Urinary bladder (tissue), 4 donors: ENCODE data around the gene CNR2. TPM values are rescaled to one million over a fixed set of nuclear protein-coding genes. Genes with fewer than 3 reads are reported as not detected.

Experiments
- DNase-seq: peaks from one replicate; pipeline ENCODE4 v3.0.0-alpha.2; 2015; ENCODE audit errors: extremely low spot score
- H3K27ac ChIP-seq: one replicate; pipeline ENCODE4 v1.5.1; 2013; ENCODE audit warnings: low read depth, mild to moderate bottlenecking, moderate library complexity
- H3K36me3 ChIP-seq: one replicate; pipeline ENCODE4 v1.6.1; 2013; ENCODE audit warnings: mild to moderate bottlenecking, moderate library complexity; ENCODE audit not compliant: insufficient read depth
- H3K4me1 ChIP-seq: one replicate; pipeline ENCODE4 v1.6.1; 2013; ENCODE audit warnings: mild to moderate bottlenecking, moderate library complexity; ENCODE audit not compliant: insufficient read depth
- H3K4me3 ChIP-seq: one replicate; pipeline ENCODE4 v1.5.1; 2013; ENCODE audit warnings: low read depth, low read length
- WGBS: extraction: QIAGEN DNeasy Blood & Tissue Kit; methylation state at CpG from one replicate; pipeline ENCODE4 v1.1.7; 2013; 5-methylcytosine and 5-hydroxymethylcytosine counted together
- polyA plus RNA-seq: library from polyadenylated mRNA; stranded (reverse); fragments of 200-250 nt; gene quantifications from one replicate; pipeline ENCODE4 v1.2.3, GENCODE V29; 2013
- total RNA-seq: library from RNA; depleted of rRNA; stranded (reverse); fragments of >200 nt; gene quantifications from one replicate; pipeline ENCODE4 v1.2.3, GENCODE V29; 2014
- donor health status: healthy with polysubstance abuse.
- donor health status: healthy.

CNR2 gene
- total and polyA plus RNA-seq, 2 donors = 0.11 TPM; not detected in 1

GRCh38 chr1:23928789-23929188, 15.6 kb upstream of the CNR2 start:
- H3K4me1 ChIP-seq = no peaks in the 10 kb centered on the region
- H3K27ac ChIP-seq = no peak overlapping the region
- no peak for DNase-seq
- WGBS = 81% methylated on average over 4 of the region's 4 CpGs
- H3K36me3 ChIP-seq = no peaks in the 10 kb centered on the region
- H3K4me3 ChIP-seq = no peak overlapping the region

- no peaks in the 10 kb centered on the region for H3K4me1 ChIP-seq
- H3K4me3 ChIP-seq = no peak overlapping the region
- WGBS = 71% methylated on average over 1 of the region's 1 CpG
- DNase-seq = no peak
- no peaks in the 10 kb centered on the region for H3K36me3 ChIP-seq
- no peak overlapping the region for H3K27ac ChIP-seq
Measured at GRCh38 chr1:23927097-23927496, 13.9 kb upstream of the CNR2 start.

DNA sequence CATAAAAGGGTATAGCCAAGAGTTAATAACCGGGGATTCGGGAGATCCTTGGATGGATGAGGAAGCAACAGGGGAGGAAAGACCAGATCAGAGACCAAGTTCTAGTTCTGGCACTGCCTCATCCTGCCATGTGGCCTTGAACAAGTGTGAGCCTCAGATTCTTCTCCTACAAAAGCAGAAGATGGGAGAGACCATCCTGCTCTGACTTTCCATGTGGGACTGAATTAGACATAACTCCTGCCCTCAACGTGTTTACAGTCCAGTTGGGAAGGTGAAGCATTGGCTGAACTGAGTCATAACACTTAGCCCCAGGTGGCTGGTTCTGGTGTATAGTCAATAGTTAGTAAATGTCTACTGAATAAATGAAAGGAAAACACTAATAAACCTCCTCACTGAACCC, 12.1 kb upstream of the CNR2 start:
- no peak overlapping the region for H3K27ac ChIP-seq
- WGBS = 82% methylated on average over 3 of the region's 3 CpGs
- no peaks in the 10 kb centered on the region for H3K4me1 ChIP-seq
- no peaks in the 10 kb centered on the region for H3K36me3 ChIP-seq
- no peak overlapping the region for H3K4me3 ChIP-seq
- no peak for DNase-seq

- no peak overlapping the region for H3K4me3 ChIP-seq
- DNase-seq = no peak
- no peak overlapping the region for H3K27ac ChIP-seq
- WGBS = 93% methylated on average over 11 of the region's 11 CpGs
- no peaks in the 10 kb centered on the region for H3K4me1 ChIP-seq
- no peaks in the 10 kb centered on the region for H3K36me3 ChIP-seq
Measured at GRCh38 chr1:23924601-23925000, 11.4 kb upstream of the CNR2 start.

GRCh38 chr1:23923592-23924499, 10.7 kb upstream of the CNR2 start:
- H3K27ac ChIP-seq = no peak overlapping the region
- WGBS = 42% methylated on average over 8 of the region's 8 CpGs
- DNase-seq = no peak
- no peaks in the 10 kb centered on the region for H3K36me3 ChIP-seq
- no peak overlapping the region for H3K4me3 ChIP-seq
- no peaks in the 10 kb centered on the region for H3K4me1 ChIP-seq

DNA sequence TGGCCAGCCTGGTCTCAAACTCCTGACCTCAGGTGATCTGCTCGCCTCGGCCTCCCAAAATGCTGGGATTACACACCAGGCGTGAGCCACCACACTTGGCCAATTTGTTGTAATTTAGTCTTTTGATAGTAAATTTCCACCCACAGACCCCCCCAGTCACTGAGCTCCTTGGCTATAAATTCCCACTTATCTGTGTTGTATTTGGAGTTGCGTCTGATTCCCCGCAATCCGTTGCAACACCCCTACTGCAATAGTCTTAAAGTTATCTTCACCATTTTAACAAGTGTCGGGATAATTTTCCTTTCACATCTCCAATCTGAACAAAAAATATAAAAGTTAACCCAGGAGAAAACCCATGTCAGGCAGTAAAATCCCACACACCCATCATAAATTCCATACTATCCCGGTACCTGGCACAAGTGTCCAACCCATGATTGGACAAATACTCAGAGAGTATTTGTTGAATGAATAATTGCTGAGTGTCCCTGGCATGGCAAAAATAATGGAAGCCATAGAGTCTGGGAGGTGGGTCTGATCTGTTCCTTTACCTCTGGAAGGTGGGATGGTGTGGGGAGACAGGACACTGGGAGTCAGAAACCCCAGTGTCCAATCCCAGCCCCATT, 9.3 kb upstream of the CNR2 start:
- WGBS = 72% methylated on average over 8 of the region's 8 CpGs
- Histone ChIP-seq H3K36me3 (no peaks in the 10 kb centered on the region), H3K4me1 (no peaks in the 10 kb centered on the region), H3K27ac (no peak overlapping the region), H3K4me3 (no peak overlapping the region)
- no peak for DNase-seq

DNA sequence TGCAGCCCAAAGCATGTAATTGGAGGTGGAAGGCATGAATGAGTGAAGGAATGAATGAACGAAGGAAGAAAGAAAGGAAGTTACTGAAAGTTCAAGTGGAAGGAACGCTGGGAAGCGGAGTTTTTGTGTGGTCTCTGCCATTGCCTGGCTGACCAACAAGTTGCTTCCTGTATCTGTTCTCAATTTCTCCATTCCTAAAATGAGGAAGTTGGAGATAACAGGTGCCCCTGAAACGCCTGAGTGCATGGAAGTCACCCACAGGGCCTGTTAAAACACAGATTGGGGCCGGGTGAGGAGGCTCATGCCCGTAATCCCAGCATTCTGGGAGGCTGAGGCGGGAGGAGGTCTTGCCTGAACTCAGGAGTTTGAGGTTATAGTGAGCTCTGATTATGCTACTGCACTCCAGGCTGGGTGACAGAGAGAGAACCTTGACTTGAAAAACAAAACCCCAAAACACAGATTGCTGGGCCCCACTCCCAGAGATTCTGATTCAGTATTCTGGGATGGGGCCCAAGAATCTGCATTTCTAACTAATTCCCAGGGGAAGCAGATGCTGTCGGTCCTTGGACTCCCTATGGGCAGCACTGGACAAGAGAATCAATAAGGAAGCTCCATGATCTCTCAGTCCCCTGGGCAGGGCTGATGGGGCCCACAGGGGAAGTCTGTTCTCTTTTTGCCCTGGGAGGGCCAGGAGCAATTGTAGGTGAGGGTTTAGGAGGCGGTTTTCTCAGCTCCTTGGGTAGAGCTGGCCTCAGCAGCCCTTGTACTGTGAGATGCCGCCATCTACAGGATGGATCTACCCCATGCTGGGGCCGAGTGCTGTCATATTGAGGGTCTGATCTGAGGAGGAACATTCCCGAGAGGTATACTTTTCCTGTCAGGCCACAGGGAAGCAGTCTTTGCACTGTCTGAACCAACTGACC, 3.3 kb upstream of the CNR2 start:
- Histone ChIP-seq H3K4me1 (no peaks in the 10 kb centered on the region), H3K27ac (no peak overlapping the region), H3K36me3 (no peaks in the 10 kb centered on the region), H3K4me3 (no peak overlapping the region)
- DNase-seq = peak; percentile 59
- WGBS = 50% methylated on average over 12 of the region's 12 CpGs

- no peak for DNase-seq
- Histone ChIP-seq H3K36me3 (no peaks in the 10 kb centered on the region), H3K27ac (no peak overlapping the region), H3K4me3 (no peak overlapping the region), H3K4me1 (no peaks in the 10 kb centered on the region)
- WGBS = 95% methylated on average over 5 of the region's 5 CpGs
Measured at GRCh38 chr1:23915466-23915865, 2.3 kb upstream of the CNR2 start.

GRCh38 chr1:23914921-23915320, 1.8 kb upstream of the CNR2 start:
- DNase-seq = no peak
- H3K36me3 ChIP-seq = no peaks in the 10 kb centered on the region
- H3K4me3 ChIP-seq = no peak overlapping the region
- 91% methylated on average over 4 of the region's 4 CpGs for WGBS
- no peaks in the 10 kb centered on the region for H3K4me1 ChIP-seq
- no peak overlapping the region for H3K27ac ChIP-seq

GRCh38 chr1:23911921-23912320, 1.2 kb downstream of the CNR2 start:
- Histone ChIP-seq H3K4me3 (no peak overlapping the region), H3K36me3 (no peaks in the 10 kb centered on the region), H3K27ac (no peak overlapping the region), H3K4me1 (no peaks in the 10 kb centered on the region)
- DNase-seq = no peak
- 80% methylated on average over 8 of the region's 8 CpGs for WGBS

GRCh38 chr1:23910553-23911246, 2.5 kb downstream of the CNR2 start:
- Histone ChIP-seq H3K4me1 (no peaks in the 10 kb centered on the region), H3K36me3 (no peaks in the 10 kb centered on the region), H3K4me3 (no peak overlapping the region), H3K27ac (no peak overlapping the region)
- WGBS = 78% methylated on average over 11 of the region's 11 CpGs
- DNase-seq = no peak

GRCh38 chr1:23910144-23910543, 3.0 kb downstream of the CNR2 start:
- DNase-seq = no peak
- WGBS = 94% methylated on average over 8 of the region's 8 CpGs
- H3K36me3 ChIP-seq = no peaks in the 10 kb centered on the region
- H3K27ac ChIP-seq = no peak overlapping the region
- no peak overlapping the region for H3K4me3 ChIP-seq
- H3K4me1 ChIP-seq = no peaks in the 10 kb centered on the region

DNA sequence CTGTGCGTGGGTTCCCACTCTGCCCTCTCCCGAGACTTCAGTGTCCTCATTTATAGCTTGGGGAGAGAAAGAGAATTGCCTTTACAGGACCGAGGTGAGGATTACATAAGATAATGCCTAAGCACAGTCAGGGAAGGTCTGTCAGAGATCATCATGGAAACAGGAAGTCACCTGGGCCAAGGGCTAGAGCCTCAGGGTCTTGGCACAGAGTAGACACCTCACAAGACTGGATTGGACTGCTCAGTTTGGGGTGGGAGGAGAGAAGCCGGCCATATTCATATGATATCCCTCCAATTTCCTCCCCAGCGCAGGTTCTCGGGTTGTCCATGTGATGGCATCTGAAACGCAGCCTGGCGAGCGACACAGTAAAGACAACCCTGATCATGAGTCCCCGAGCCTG, 3.8 kb downstream of the CNR2 start:
- Histone ChIP-seq H3K27ac (no peak overlapping the region), H3K4me1 (no peaks in the 10 kb centered on the region), H3K4me3 (no peak overlapping the region), H3K36me3 (no peaks in the 10 kb centered on the region)
- no peak for DNase-seq
- 70% methylated on average over 10 of the region's 10 CpGs for WGBS
